Progenitor cell of endocrine pancreas (in vitro differentiated cells): ENCODE measurements around the gene SPATS2L. TPM values are rescaled to one million over a fixed set of nuclear protein-coding genes. Genes with fewer than 3 reads are reported as not detected.

Experiments used
- DNase-seq: peaks from one replicate; pipeline ENCODE4 v3.0.0; 2021; ENCODE audit warnings: low spot score; ENCODE audit not compliant: unreplicated experiment
- H3K27ac Mint-ChIP-seq: 2 replicates; pipeline ENCODE4 v1.8.0; 2021; ENCODE audit warnings: mild to moderate bottlenecking, moderate library complexity, mixed read lengths
- H3K27me3 Mint-ChIP-seq: 2 replicates; pipeline ENCODE4 v1.8.0; 2021; ENCODE audit warnings: mixed read lengths
- H3K36me3 Mint-ChIP-seq: 2 replicates; pipeline ENCODE4 v1.8.0; 2022; ENCODE audit warnings: mixed read lengths; ENCODE audit not compliant: insufficient read depth
- H3K4me1 Mint-ChIP-seq: 2 replicates; pipeline ENCODE4 v1.8.0; 2021; ENCODE audit warnings: low read depth, mixed read lengths
- H3K4me3 Mint-ChIP-seq: 2 replicates; pipeline ENCODE4 v1.8.0; 2021; ENCODE audit warnings: low read depth, mild to moderate bottlenecking, moderate library complexity, mixed read lengths
- H3K9me3 Mint-ChIP-seq: 2 replicates; pipeline ENCODE4 v1.8.0; 2021; ENCODE audit warnings: low read depth, mixed read lengths
- total RNA-seq: library from RNA; stranded (reverse); gene quantifications from 2 replicates; pipeline ENCODE4 v1.2.1, GENCODE V29; 2021
- TF ChIP-seq, protein P1 (sequence below): fragments of 200-600 bp; sonication (generic); IDR thresholded peaks from one replicate; pipeline ENCODE4 v1.5.0; 2021; ENCODE audit warnings: antibody characterized with exemption, mild to moderate bottlenecking; ENCODE audit not compliant: unreplicated experiment

The SPATS2L gene
- total RNA-seq, 1 donor from 2014 or later, result 110 TPM

- Mint-ChIP-seq H3K9me3 (no peaks in the 10 kb centered on the region), H3K27me3 (no peaks in the 10 kb centered on the region), H3K27ac (no peak overlapping the region), H3K4me3 (no peak overlapping the region), H3K36me3 (peaks cover 41% of the 10 kb centered on the region), H3K4me1 (no peaks in the 10 kb centered on the region)
- no peak for DNase-seq
- TF ChIP-seq, protein P1, sequence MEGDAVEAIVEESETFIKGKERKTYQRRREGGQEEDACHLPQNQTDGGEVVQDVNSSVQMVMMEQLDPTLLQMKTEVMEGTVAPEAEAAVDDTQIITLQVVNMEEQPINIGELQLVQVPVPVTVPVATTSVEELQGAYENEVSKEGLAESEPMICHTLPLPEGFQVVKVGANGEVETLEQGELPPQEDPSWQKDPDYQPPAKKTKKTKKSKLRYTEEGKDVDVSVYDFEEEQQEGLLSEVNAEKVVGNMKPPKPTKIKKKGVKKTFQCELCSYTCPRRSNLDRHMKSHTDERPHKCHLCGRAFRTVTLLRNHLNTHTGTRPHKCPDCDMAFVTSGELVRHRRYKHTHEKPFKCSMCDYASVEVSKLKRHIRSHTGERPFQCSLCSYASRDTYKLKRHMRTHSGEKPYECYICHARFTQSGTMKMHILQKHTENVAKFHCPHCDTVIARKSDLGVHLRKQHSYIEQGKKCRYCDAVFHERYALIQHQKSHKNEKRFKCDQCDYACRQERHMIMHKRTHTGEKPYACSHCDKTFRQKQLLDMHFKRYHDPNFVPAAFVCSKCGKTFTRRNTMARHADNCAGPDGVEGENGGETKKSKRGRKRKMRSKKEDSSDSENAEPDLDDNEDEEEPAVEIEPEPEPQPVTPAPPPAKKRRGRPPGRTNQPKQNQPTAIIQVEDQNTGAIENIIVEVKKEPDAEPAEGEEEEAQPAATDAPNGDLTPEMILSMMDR, result no peak
Measured at GRCh38 chr2:200444530-200444929, 138.0 kb downstream of the SPATS2L start.

GRCh38 chr2:200445284-200445683, 138.8 kb downstream of the SPATS2L start:
- Mint-ChIP-seq H3K27me3 (no peaks in the 10 kb centered on the region), H3K4me3 (no peak overlapping the region), H3K36me3 (peaks cover 34% of the 10 kb centered on the region), H3K9me3 (no peaks in the 10 kb centered on the region), H3K27ac (no peak overlapping the region), H3K4me1 (no peaks in the 10 kb centered on the region)
- TF ChIP-seq, protein P1, result no peak
- no peak for DNase-seq

DNA sequence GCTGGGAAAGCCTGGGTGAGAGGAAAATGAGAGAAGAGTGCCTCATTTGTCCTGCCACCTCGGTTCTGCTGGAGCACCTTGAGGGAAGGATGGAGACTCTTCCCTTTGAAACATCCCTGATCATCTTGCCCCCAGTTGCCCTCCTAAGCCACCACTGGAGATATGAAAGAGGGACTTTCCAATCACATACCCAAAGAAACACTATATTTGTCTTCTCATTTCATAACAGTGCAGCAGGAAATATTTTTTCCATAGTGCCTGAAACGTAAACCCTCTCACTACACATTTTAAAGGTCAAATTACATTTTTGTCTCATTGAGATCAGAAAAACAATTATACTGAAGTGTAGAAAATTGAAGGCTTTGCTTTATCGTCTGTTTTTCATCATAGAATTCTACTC, 140.1 kb downstream of the SPATS2L start:
- H3K4me1 Mint-ChIP-seq, result no peaks in the 10 kb centered on the region
- peak overlapping the region; percentile 11 for H3K27ac Mint-ChIP-seq

GRCh38 chr2:200447139-200447855, 140.8 kb downstream of the SPATS2L start:
- no peaks in the 10 kb centered on the region for H3K27me3 Mint-ChIP-seq
- no peaks in the 10 kb centered on the region for H3K9me3 Mint-ChIP-seq
- TF ChIP-seq, protein P1, result no peak
- no peak overlapping the region for H3K4me3 Mint-ChIP-seq
- H3K4me1 Mint-ChIP-seq, result no peaks in the 10 kb centered on the region
- no peak for DNase-seq
- peaks cover 29% of the 10 kb centered on the region for H3K36me3 Mint-ChIP-seq
- no peak overlapping the region for H3K27ac Mint-ChIP-seq

More for the DNA sequence above, 140.1 kb downstream of the SPATS2L start:
- no peak for DNase-seq
- H3K27me3 Mint-ChIP-seq, result no peaks in the 10 kb centered on the region
- TF ChIP-seq, protein P1, result no peak
- H3K9me3 Mint-ChIP-seq, result no peaks in the 10 kb centered on the region
- H3K4me3 Mint-ChIP-seq, result no peak overlapping the region
- peaks cover 29% of the 10 kb centered on the region for H3K36me3 Mint-ChIP-seq

DNA sequence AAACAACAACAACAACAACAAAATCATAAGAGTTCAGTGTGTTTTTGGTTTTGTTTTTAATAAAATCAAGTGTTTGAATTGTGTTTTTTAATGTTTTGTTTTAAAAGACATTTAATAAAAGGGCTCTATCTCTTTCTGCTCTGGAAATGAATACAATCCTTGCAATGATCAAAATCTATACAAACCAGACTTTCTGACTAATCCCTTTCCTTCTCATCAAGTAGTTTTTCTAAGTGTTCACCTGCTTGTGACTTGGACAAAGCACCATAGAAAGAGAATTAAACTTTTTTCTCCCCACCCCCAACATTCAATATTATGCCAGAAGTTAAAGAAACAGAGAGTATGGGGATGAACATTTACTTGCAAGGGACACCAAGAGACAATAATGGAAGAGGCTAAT, 142.0 kb downstream of the SPATS2L start:
- Mint-ChIP-seq H3K27me3 (no peaks in the 10 kb centered on the region), H3K9me3 (no peaks in the 10 kb centered on the region), H3K36me3 (peaks cover 27% of the 10 kb centered on the region), H3K4me1 (no peaks in the 10 kb centered on the region), H3K27ac (no peak overlapping the region), H3K4me3 (no peak overlapping the region)
- DNase-seq, result no peak
- TF ChIP-seq, protein P1, result no peak
